NCI-H2107 treated with DMSO at 0.1 percent for 48 hours (cell line): ENCODE data around the gene PEX7.
"Not testable (repeated sequence)": the region's sequence is repeated elsewhere in the genome, so short reads cannot be mapped to it uniquely, and the experiment has no call there.

Source experiments
- DNase-seq: peaks from one replicate; lab custom pipeline; 2025; ENCODE audit not compliant: unreplicated experiment; lab: John Stamatoyannopoulos, UW

The PEX7 gene

GRCh38 chr6:136822376-136823127 is at the start of gene PEX7:
Gene PEX7, plus strand, starts transcription at chr6:136822592. Its CDS starts 74 bp downstream, at chr6:136822666.
- peak; percentile 45 for DNase-seq

- DNase-seq, result no peak
These were observed 49.5 kb upstream of the PEX7 start for GRCh38 chr6:136772685-136773472.

- no peak for DNase-seq
These were observed 49.0 kb upstream of the PEX7 start for GRCh38 chr6:136773473-136773796.

- DNase-seq, result no peak
These were observed 48.0 kb upstream of the PEX7 start for GRCh38 chr6:136774228-136775041.

- DNase-seq, result no peak
These were observed 47.3 kb upstream of the PEX7 start for GRCh38 chr6:136775081-136775480.

- no peak for DNase-seq
These were observed 46.8 kb upstream of the PEX7 start for GRCh38 chr6:136775548-136775947.

GRCh38 chr6:136777651-136778050 is 44.7 kb upstream of the PEX7 start:
- DNase-seq, result no peak

GRCh38 chr6:136779682-136780081 is 42.7 kb upstream of the PEX7 start:
- DNase-seq, result no peak

GRCh38 chr6:136780972-136781371 is 41.4 kb upstream of the PEX7 start:
- no peak for DNase-seq

GRCh38 chr6:136782021-136782770 is 40.2 kb upstream of the PEX7 start:
- DNase-seq, result no peak

- no peak for DNase-seq
These were observed 39.4 kb upstream of the PEX7 start for GRCh38 chr6:136783021-136783420.

GRCh38 chr6:136783495-136784270 is 38.7 kb upstream of the PEX7 start:
- DNase-seq, result no peak

GRCh38 chr6:136784271-136784664 is 38.1 kb upstream of the PEX7 start:
- no peak for DNase-seq

GRCh38 chr6:136784910-136785746 is 37.3 kb upstream of the PEX7 start:
- DNase-seq, result no peak

- DNase-seq, result no peak
These were observed 35.7 kb upstream of the PEX7 start for GRCh38 chr6:136786658-136787057.

- no peak for DNase-seq
These were observed 34.7 kb upstream of the PEX7 start for GRCh38 chr6:136787726-136788068.

GRCh38 chr6:136788069-136788902 is 34.1 kb upstream of the PEX7 start:
- no peak for DNase-seq

- not testable (repeated sequence) for DNase-seq
These were observed 33.0 kb upstream of the PEX7 start for GRCh38 chr6:136789440-136789839.
